BLaER1 (cell line): ENCODE data around the gene NT5C2.

Source experiments
- H3K27ac ChIP-seq: shearing (Covaris generic); formaldehyde crosslinking; 2 replicates; pipeline ENCODE4 v1.8.1; 2022
- H3K27me3 ChIP-seq: shearing (Covaris generic); formaldehyde crosslinking; 2 replicates; pipeline ENCODE4 v1.8.1; 2022
- H3K36me3 ChIP-seq: shearing (Covaris generic); formaldehyde crosslinking; 2 replicates; pipeline ENCODE4 v1.8.1; 2022
- H3K4me1 ChIP-seq: shearing (Covaris generic); formaldehyde crosslinking; 2 replicates; pipeline ENCODE4 v1.8.1; 2022
- H3K4me2 ChIP-seq: shearing (Covaris generic); formaldehyde crosslinking; 2 replicates; pipeline ENCODE4 v1.8.1; 2022
- H3K4me3 ChIP-seq: shearing (Covaris generic); formaldehyde crosslinking; 2 replicates; pipeline ENCODE4 v1.8.1; 2022
- H3K9ac ChIP-seq: shearing (Covaris generic); formaldehyde crosslinking; 2 replicates; pipeline ENCODE4 v1.8.1; 2022
- H3K9me3 ChIP-seq: shearing (Covaris generic); formaldehyde crosslinking; 2 replicates; pipeline ENCODE4 v1.8.1; 2022
- H4K20me1 ChIP-seq: shearing (Covaris generic); formaldehyde crosslinking; 2 replicates; pipeline ENCODE4 v1.8.1; 2022
- Cebpa-rat ChIP-seq: shearing (Covaris generic); IDR thresholded peaks from 2 replicates; pipeline ENCODE4 v1.8.1; 2022

Gene NT5C2

GRCh38 chr10:103096130-103096529 is 96.9 kb downstream of the NT5C2 start:
- Histone ChIP-seq H4K20me1 (no peaks in the 10 kb centered on the region; the same call in 1 of the 2 replicates), H3K4me2 (no peak overlapping the region), H3K27me3 (no peaks in the 10 kb centered on the region), H3K9me3 (no peaks in the 10 kb centered on the region), H3K4me1 (no peaks in the 10 kb centered on the region), H3K36me3 (peaks cover 99% of the 10 kb centered on the region), H3K27ac (no peak overlapping the region), H3K4me3 (no peak overlapping the region), H3K9ac (no peak overlapping the region)
- TF ChIP-seq Cebpa-rat, result no peak

GRCh38 chr10:103095005-103095404 is 98.1 kb downstream of the NT5C2 start:
- no peaks in the 10 kb centered on the region for H3K9me3 ChIP-seq
- no peak for TF ChIP-seq Cebpa-rat
- no peak overlapping the region for H3K4me2 ChIP-seq
- peaks cover 99% of the 10 kb centered on the region for H3K36me3 ChIP-seq
- no peaks in the 10 kb centered on the region; the same call in 1 of the 2 replicates for H4K20me1 ChIP-seq
- H3K9ac ChIP-seq, result no peak overlapping the region
- H3K4me1 ChIP-seq, result no peaks in the 10 kb centered on the region
- no peaks in the 10 kb centered on the region for H3K27me3 ChIP-seq
- H3K4me3 ChIP-seq, result no peak overlapping the region
- H3K27ac ChIP-seq, result no peak overlapping the region

GRCh38 chr10:103090911-103091310 is 102.2 kb downstream of the NT5C2 start:
- no peak overlapping the region for H3K27ac ChIP-seq
- H3K4me1 ChIP-seq, result no peaks in the 10 kb centered on the region
- H3K36me3 ChIP-seq, result peaks cover 99% of the 10 kb centered on the region
- peaks cover 13% of the 10 kb centered on the region; the same call in 1 of the 2 replicates for H4K20me1 ChIP-seq
- no peaks in the 10 kb centered on the region for H3K27me3 ChIP-seq
- H3K9ac ChIP-seq, result no peak overlapping the region
- H3K4me3 ChIP-seq, result no peak overlapping the region
- no peak overlapping the region for H3K4me2 ChIP-seq
- no peaks in the 10 kb centered on the region for H3K9me3 ChIP-seq
- no peak for TF ChIP-seq Cebpa-rat

- no peak for TF ChIP-seq Cebpa-rat
- peaks cover 14% of the 10 kb centered on the region; the same call in 1 of the 2 replicates for H4K20me1 ChIP-seq
- no peak overlapping the region for H3K4me2 ChIP-seq
- no peaks in the 10 kb centered on the region for H3K9me3 ChIP-seq
- H3K4me1 ChIP-seq, result no peaks in the 10 kb centered on the region
- no peaks in the 10 kb centered on the region for H3K27me3 ChIP-seq
- H3K27ac ChIP-seq, result no peak overlapping the region
- H3K4me3 ChIP-seq, result no peak overlapping the region
- H3K9ac ChIP-seq, result no peak overlapping the region
- H3K36me3 ChIP-seq, result peaks cover 99% of the 10 kb centered on the region
These were observed 103.6 kb downstream of the NT5C2 start for GRCh38 chr10:103089493-103089892.

GRCh38 chr10:103086799-103087198 is 106.3 kb downstream of the NT5C2 start:
- Histone ChIP-seq H3K9ac (no peak overlapping the region), H3K4me2 (no peak overlapping the region), H3K4me1 (no peaks in the 10 kb centered on the region), H3K36me3 (peaks cover 92% of the 10 kb centered on the region), H4K20me1 (peaks cover 19% of the 10 kb centered on the region; the same call in 1 of the 2 replicates), H3K9me3 (no peaks in the 10 kb centered on the region), H3K4me3 (no peak overlapping the region), H3K27me3 (no peaks in the 10 kb centered on the region), H3K27ac (no peak overlapping the region)
- TF ChIP-seq Cebpa-rat, result no peak

GRCh38 chr10:103086261-103086660 is 106.8 kb downstream of the NT5C2 start:
- Histone ChIP-seq H4K20me1 (peaks cover 23% of the 10 kb centered on the region; the same call in 1 of the 2 replicates), H3K36me3 (peaks cover 87% of the 10 kb centered on the region), H3K4me2 (no peak overlapping the region)

GRCh38 chr10:103083977-103084320 is 109.1 kb downstream of the NT5C2 start:
- peaks cover 23% of the 10 kb centered on the region; the same call in 1 of the 2 replicates for H4K20me1 ChIP-seq
- H3K4me1 ChIP-seq, result no peaks in the 10 kb centered on the region
- H3K9me3 ChIP-seq, result no peaks in the 10 kb centered on the region
- H3K27ac ChIP-seq, result no peak overlapping the region
- no peak for TF ChIP-seq Cebpa-rat
- H3K36me3 ChIP-seq, result peaks cover 63% of the 10 kb centered on the region
- H3K27me3 ChIP-seq, result no peaks in the 10 kb centered on the region
- no peak overlapping the region for H3K4me3 ChIP-seq
- no peak overlapping the region for H3K9ac ChIP-seq
- H3K4me2 ChIP-seq, result no peak overlapping the region

More at GRCh38 chr10:103086261-103086660, 106.8 kb downstream of the NT5C2 start:
- H3K27ac ChIP-seq, result no peak overlapping the region
- H3K4me3 ChIP-seq, result no peak overlapping the region
- H3K9me3 ChIP-seq, result no peaks in the 10 kb centered on the region
- no peaks in the 10 kb centered on the region for H3K27me3 ChIP-seq
- no peak overlapping the region for H3K9ac ChIP-seq
- H3K4me1 ChIP-seq, result no peaks in the 10 kb centered on the region
- no peak for TF ChIP-seq Cebpa-rat

- no peaks in the 10 kb centered on the region for H3K4me1 ChIP-seq
- H4K20me1 ChIP-seq, result peaks cover 23% of the 10 kb centered on the region; the same call in 1 of the 2 replicates
- TF ChIP-seq Cebpa-rat, result no peak
- no peak overlapping the region for H3K4me3 ChIP-seq
- H3K9me3 ChIP-seq, result no peaks in the 10 kb centered on the region
- H3K4me2 ChIP-seq, result no peak overlapping the region
- H3K9ac ChIP-seq, result no peak overlapping the region
- H3K36me3 ChIP-seq, result peaks cover 58% of the 10 kb centered on the region
- H3K27me3 ChIP-seq, result no peaks in the 10 kb centered on the region
- H3K27ac ChIP-seq, result no peak overlapping the region
These were observed 109.7 kb downstream of the NT5C2 start for GRCh38 chr10:103083266-103083976.

- Histone ChIP-seq H3K27ac (no peak overlapping the region), H3K4me2 (no peak overlapping the region)
These were observed 110.4 kb downstream of the NT5C2 start for GRCh38 chr10:103082683-103083082.

GRCh38 chr10:103080891-103081581 is 112.0 kb downstream of the NT5C2 start:
- Histone ChIP-seq H3K27ac (no peak overlapping the region), H3K27me3 (no peaks in the 10 kb centered on the region), H3K9me3 (no peaks in the 10 kb centered on the region), H4K20me1 (peaks cover 10% of the 10 kb centered on the region; the same call in 1 of the 2 replicates), H3K4me1 (no peaks in the 10 kb centered on the region), H3K36me3 (peaks cover 57% of the 10 kb centered on the region), H3K9ac (no peak overlapping the region), H3K4me2 (no peak overlapping the region), H3K4me3 (no peak overlapping the region)
- no peak for TF ChIP-seq Cebpa-rat

More at GRCh38 chr10:103082683-103083082, 110.4 kb downstream of the NT5C2 start:
- no peak for TF ChIP-seq Cebpa-rat
- Histone ChIP-seq H3K36me3 (peaks cover 57% of the 10 kb centered on the region), H3K9me3 (no peaks in the 10 kb centered on the region), H3K4me3 (no peak overlapping the region), H4K20me1 (peaks cover 15% of the 10 kb centered on the region; the same call in 1 of the 2 replicates), H3K4me1 (no peaks in the 10 kb centered on the region), H3K27me3 (no peaks in the 10 kb centered on the region), H3K9ac (no peak overlapping the region)
